IMR-90 (cell line): ENCODE results near the gene CCDC88B. TPM values are rescaled to one million over a fixed set of nuclear protein-coding genes. Genes with fewer than 3 reads are reported as not detected.

Experiments used
- ATAC-seq: fragments of 200-7000 bp; cut with Tn5 transposase; 2 replicates; pipeline ENCODE4 v1.9.1; 2020; ENCODE audit warnings: low read depth, mild to moderate bottlenecking, moderate library complexity
- BruUV-seq: library from RNA; stranded (reverse); fragments of 400-500 nt; replicated peaks from 2 replicates; lab custom pipeline; 2021; lab: Mats Ljungman, UMichigan
- CTCF ChIA-PET: fragments of 300-600 bp; formaldehyde crosslinking; extraction: SDS; loops from one replicate; lab custom pipeline; 2021; ENCODE audit warnings: antibody characterized with exemption; lab: Yijun Ruan, JAX
- POLR2A ChIA-PET: fragments of 300-600 bp; sonication (Branson Sonifier 250); formaldehyde crosslinking; loops from one replicate; lab custom pipeline; 2022; ENCODE audit warnings: antibody characterized with exemption; ENCODE audit not compliant: unreplicated experiment; lab: Charles Lee
- DNase-seq: peaks from one replicate; pipeline ENCODE4 v3.0.0; 2013
- H2AFZ ChIP-seq: replicated peaks from 2 replicates; pipeline ENCODE3; 2013; ENCODE audit warnings: low read length, mild to moderate bottlenecking; ENCODE audit not compliant: poor library complexity
- H2AK5ac ChIP-seq: 2 replicates; pipeline ENCODE4 v1.6.1; 2013; ENCODE audit warnings: low read depth, low read length, inconsistent platforms
- H2AK9ac ChIP-seq: replicated peaks from 2 replicates; pipeline ENCODE3; 2013; ENCODE audit warnings: mild to moderate bottlenecking, low read depth, low read length, moderate library complexity; ENCODE audit not compliant: poor library complexity
- H2BK120ac ChIP-seq: 2 replicates; pipeline ENCODE4 v1.6.1; 2013; ENCODE audit warnings: low read depth, low read length, inconsistent platforms
- H2BK15ac ChIP-seq: 3 replicates; pipeline ENCODE4 v1.6.1; 2013; ENCODE audit warnings: low read depth, low read length, inconsistent platforms
- H2BK20ac ChIP-seq: 2 replicates; pipeline ENCODE4 v1.6.1; 2013; ENCODE audit warnings: low read depth, mild to moderate bottlenecking, inconsistent platforms, low read length, moderate library complexity
- H2BK5ac ChIP-seq: 2 replicates; pipeline ENCODE4 v1.6.1; 2013; ENCODE audit warnings: mild to moderate bottlenecking, low read depth, low read length, inconsistent platforms; ENCODE audit not compliant: poor library complexity, severe bottlenecking
- H3K14ac ChIP-seq: replicated peaks from 2 replicates; pipeline ENCODE4 v1.6.1; 2013; ENCODE audit warnings: low read depth, low read length, inconsistent platforms
- H3K18ac ChIP-seq: 2 replicates; pipeline ENCODE4 v1.6.1; 2013; ENCODE audit warnings: low read depth, low read length, control low read depth
- H3K23ac ChIP-seq: 2 replicates; pipeline ENCODE4 v1.6.1; 2013; ENCODE audit warnings: low read depth, low read length, inconsistent platforms
- H3K27ac ChIP-seq: 2 replicates; pipeline ENCODE4 v1.5.1; 2013; ENCODE audit warnings: mild to moderate bottlenecking, control low read depth, low read length; ENCODE audit not compliant: insufficient read depth
- H3K27me3 ChIP-seq: 2 replicates; pipeline ENCODE4 v1.6.1; 2013; ENCODE audit warnings: low read length; ENCODE audit not compliant: control insufficient read depth, insufficient read depth
- H3K36me3 ChIP-seq: 2 replicates; pipeline ENCODE4 v1.6.1; 2013; ENCODE audit warnings: low read length, mixed read lengths; ENCODE audit not compliant: control insufficient read depth, insufficient read depth
- H3K4ac ChIP-seq: 2 replicates; pipeline ENCODE4 v1.6.1; 2013; ENCODE audit warnings: low read depth, low read length, inconsistent platforms
- H3K4me1 ChIP-seq: 2 replicates; pipeline ENCODE4 v1.6.1; 2013; ENCODE audit warnings: low read length, mixed read lengths; ENCODE audit not compliant: control insufficient read depth, insufficient read depth
- H3K4me2 ChIP-seq: 2 replicates; pipeline ENCODE4 v1.6.1; 2013; ENCODE audit warnings: low read depth, mild to moderate bottlenecking, control low read depth, low read length, moderate library complexity
- H3K4me3 ChIP-seq: 2 replicates; pipeline ENCODE4 v1.5.1; 2013; ENCODE audit warnings: low read depth, mild to moderate bottlenecking, control low read depth, low read length, moderate library complexity; ENCODE audit not compliant: insufficient read depth
- H3K56ac ChIP-seq: 2 replicates; pipeline ENCODE4 v1.6.1; 2013; ENCODE audit warnings: low read length, inconsistent platforms; ENCODE audit not compliant: insufficient read depth; ENCODE audit errors: extremely low read depth
- H3K79me1 ChIP-seq, 2 experiments: 2 replicates each; pipeline ENCODE4 v1.6.1; 2013; ENCODE audit warnings: low read length in 2 of 2, inconsistent platforms in 1 of 2, low read depth in 1 of 2
- H3K9ac ChIP-seq: 2 replicates; pipeline ENCODE4 v1.6.1; 2013; ENCODE audit warnings: low read depth, low read length, control low read depth
- H3K9me1 ChIP-seq: 2 replicates; pipeline ENCODE4 v1.6.1; 2013; ENCODE audit warnings: low read length, inconsistent platforms; ENCODE audit not compliant: insufficient read depth
- H3K9me3 ChIP-seq: 2 replicates; pipeline ENCODE4 v1.6.1; 2013; ENCODE audit warnings: low read length; ENCODE audit not compliant: control insufficient read depth, insufficient read depth
- H4K20me1 ChIP-seq: 2 replicates; pipeline ENCODE4 v1.6.1; 2013; ENCODE audit warnings: low read length, inconsistent platforms; ENCODE audit not compliant: insufficient read depth
- H4K5ac ChIP-seq: 2 replicates; pipeline ENCODE4 v1.6.1; 2013; ENCODE audit warnings: mild to moderate bottlenecking, low read depth, low read length, control low read depth
- H4K8ac ChIP-seq, 2 experiments: 2 replicates each; pipeline ENCODE4 v1.6.1; 2013; ENCODE audit warnings: low read depth in 2 of 2, low read length in 2 of 2, control low read depth in 1 of 2, inconsistent platforms in 1 of 2
- H4K91ac ChIP-seq: 2 replicates; pipeline ENCODE4 v1.6.1; 2013; ENCODE audit warnings: low read depth, low read length, inconsistent platforms; ENCODE audit not compliant: insufficient read depth
- BHLHE40 ChIP-seq: fragments of 150-350 bp; IDR thresholded peaks from 2 replicates; pipeline ENCODE4 v1.6.1; 2016; ENCODE audit warnings: mild to moderate bottlenecking, low read depth, low read length
- CEBPB ChIP-seq: IDR thresholded peaks from 2 replicates; pipeline ENCODE4 v1.6.1; 2012; ENCODE audit warnings: low read depth, low read length, improper control_type of control experiment
- CTCF ChIP-seq: conservative IDR thresholded peaks from 2 replicates; pipeline ENCODE4 v1.5.1; 2012; ENCODE audit warnings: mild to moderate bottlenecking, low read depth, low read length, improper control_type of control experiment
- MAZ ChIP-seq: IDR thresholded peaks from 2 replicates; pipeline ENCODE4 v1.6.1; 2012; ENCODE audit warnings: low read depth, mild to moderate bottlenecking, low read length, improper control_type of control experiment, moderate library complexity, borderline replicate concordance
- MXI1 ChIP-seq: IDR thresholded peaks from 2 replicates; pipeline ENCODE4 v1.6.1; 2012; ENCODE audit warnings: low read depth, mild to moderate bottlenecking, low read length, moderate library complexity, borderline replicate concordance
- NFE2L2 ChIP-seq: fragments of 150-350 bp; IDR thresholded peaks from 2 replicates; pipeline ENCODE4 v1.6.1; 2016; ENCODE audit warnings: low read depth, mild to moderate bottlenecking, low read length
- POLR2A ChIP-seq: IDR thresholded peaks from 2 replicates; pipeline ENCODE4 v1.6.1; 2012; ENCODE audit warnings: mild to moderate bottlenecking, low read depth, low read length
- RAD21 ChIP-seq: IDR thresholded peaks from 2 replicates; pipeline ENCODE4 v1.6.1; 2012; ENCODE audit warnings: low read length, improper control_type of control experiment
- RCOR1 ChIP-seq: IDR thresholded peaks from 2 replicates; pipeline ENCODE4 v1.6.1; 2012; ENCODE audit warnings: mild to moderate bottlenecking, low read length, improper control_type of control experiment; ENCODE audit not compliant: insufficient replicate concordance
- SMC3 ChIP-seq: fragments of 150-350 bp; IDR thresholded peaks from 2 replicates; pipeline ENCODE4 v1.6.1; 2016; ENCODE audit warnings: low read depth, mild to moderate bottlenecking, antibody characterized with exemption, low read length, moderate library complexity
- WGBS, 2 experiments: methylation state at CpG; one replicate each; pipeline versions ENCODE4 v1.1.5 to v1.1.7; 2013; ENCODE audit warnings: missing lambda C conversion rate in 2 of 2; ENCODE audit not compliant: insufficient read length in 1 of 2; ENCODE audit errors: extremely low coverage in 2 of 2; 5-methylcytosine and 5-hydroxymethylcytosine counted together
- dilution Hi-C: fragments of 300-500 bp; cut with HindIII; formaldehyde crosslinking; loops from one replicate; pipeline ENCODE4 v1.14.3; 2018; ENCODE audit warnings: low sequenced_read_pairs; ENCODE audit not compliant: unreplicated experiment
- in situ Hi-C: fragments of 300-500 bp; cut with MboI; formaldehyde crosslinking; loops from 3 replicates; pipeline ENCODE4 v1.14.3; 2019; ENCODE audit warnings: low sequenced_read_pairs, inconsistent platforms, mixed read lengths
- intact Hi-C: fragments of 100-400 bp; cut with micrococcal nuclease; formaldehyde crosslinking; loops from 2 replicates; pipeline ENCODE4 v1.10.0; 2022
- polyA plus RNA-seq, 3 experiments: library from polyadenylated mRNA; depleted of rRNA; stranded (reverse); fragments of >200 nt; gene quantifications; 2 replicates each; pipeline ENCODE4 v1.2.3, GENCODE V29; 2012; ENCODE audit warnings: low replicate concordance in 1 of 3
- total RNA-seq: library from RNA; depleted of rRNA; stranded (reverse); fragments of >200 nt; gene quantifications from 2 replicates; pipeline ENCODE4 v1.2.3, GENCODE V29; 2012

Gene CCDC88B
- total and polyA plus RNA-seq, 2 of the 4 experiments (the other 2 are of a cell fraction), result 1.3 to 2.5 TPM

- Histone ChIP-seq H3K14ac (no peak overlapping the region), H4K5ac (no peak overlapping the region), H3K27ac (no peak overlapping the region), H3K9me1 (no peaks in the 10 kb centered on the region), H2BK5ac (no peak overlapping the region), H3K23ac (no peak overlapping the region), H4K8ac (no peak overlapping the region), H2AK9ac (no peak overlapping the region), H3K79me1 (no peaks in the 10 kb centered on the region), H3K27me3 (peaks cover 11% of the 10 kb centered on the region; the same call in 1 of the 2 replicates), H2BK15ac (no peak overlapping the region), H3K9me3 (no peaks in the 10 kb centered on the region), H2BK120ac (no peak overlapping the region), H4K20me1 (no peaks in the 10 kb centered on the region), H2AFZ (peak overlapping the region; percentile 33), H4K91ac (no peak overlapping the region), H3K4ac (no peak overlapping the region), H3K18ac (no peak overlapping the region), H3K36me3 (no peaks in the 10 kb centered on the region), H3K56ac (no peak overlapping the region), H3K9ac (no peak overlapping the region), H3K4me2 (no peak overlapping the region), H2BK20ac (no peak overlapping the region), H3K4me1 (peaks cover 6% of the 10 kb centered on the region), H2AK5ac (no peak overlapping the region), H3K4me3 (no peak overlapping the region)
- in situ Hi-C loops (no loop called here), dilution Hi-C loops (no loop called here), intact Hi-C loops (no loop called here)
- WGBS, 2 experiments, result 76% methylated on average over 14 of the region's 21 CpGs; no CpG with 5 or more reads in 1 of the 2 experiments
- ChIA-PET POLR2A (no interaction called here), CTCF (interaction anchor here (0.6 to 2.2 kb wide), 3 partner anchors 9 to 14 kb away, joined by 3 to 11 read pairs (median 4); no protein-coding TSS in a partner anchor)
- BruUV-seq, result no TSS peak
- no peak for ATAC-seq
- DNase-seq, result no peak
- no peak for TF ChIP-seq MXI1
- TF ChIP-seq RCOR1, result no peak
- TF ChIP-seq CTCF, result no peak
- TF ChIP-seq CEBPB, result no peak
- TF ChIP-seq MAZ, result no peak
- TF ChIP-seq POLR2A, result no peak
- TF ChIP-seq BHLHE40, result no peak
- TF ChIP-seq RAD21, result no peak
- TF ChIP-seq SMC3, result no peak
- no peak for TF ChIP-seq NFE2L2
Measured at GRCh38 chr11:64341429-64341828, 1.4 kb downstream of the CCDC88B start.
